GM12873 (cell line): ENCODE measurements around the gene SERPINA3.

Experiments used
- TF ChIP-seq, protein P1 (sequence below): IDR thresholded peaks from 2 replicates; pipeline ENCODE4 v1.5.1; 2012; ENCODE audit warnings: low read depth, mild to moderate bottlenecking, moderate library complexity, low read length, control low read depth; ENCODE audit not compliant: insufficient read depth; ENCODE audit errors: missing control alignments

Gene SERPINA3

DNA sequence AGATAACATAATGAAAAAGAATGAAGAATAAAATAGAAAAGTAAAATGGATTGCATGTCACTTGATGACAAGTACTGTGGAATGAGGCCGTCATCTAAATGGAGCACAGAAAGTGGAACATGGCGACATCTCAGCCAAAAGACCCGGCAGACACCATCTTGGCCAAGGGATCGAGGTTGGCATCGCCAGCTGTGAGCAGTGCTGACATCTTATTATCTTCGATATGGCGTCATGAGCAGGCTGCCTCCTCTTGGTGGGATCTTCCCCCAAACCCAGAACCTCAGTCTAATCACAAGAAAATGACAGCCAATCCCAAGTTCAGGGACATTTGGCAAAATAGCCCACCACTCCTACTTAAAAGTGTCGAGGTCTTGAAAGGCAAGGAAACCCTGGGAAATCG lies 15.8 kb upstream of the SERPINA3 start:
- TF ChIP-seq, protein P1, sequence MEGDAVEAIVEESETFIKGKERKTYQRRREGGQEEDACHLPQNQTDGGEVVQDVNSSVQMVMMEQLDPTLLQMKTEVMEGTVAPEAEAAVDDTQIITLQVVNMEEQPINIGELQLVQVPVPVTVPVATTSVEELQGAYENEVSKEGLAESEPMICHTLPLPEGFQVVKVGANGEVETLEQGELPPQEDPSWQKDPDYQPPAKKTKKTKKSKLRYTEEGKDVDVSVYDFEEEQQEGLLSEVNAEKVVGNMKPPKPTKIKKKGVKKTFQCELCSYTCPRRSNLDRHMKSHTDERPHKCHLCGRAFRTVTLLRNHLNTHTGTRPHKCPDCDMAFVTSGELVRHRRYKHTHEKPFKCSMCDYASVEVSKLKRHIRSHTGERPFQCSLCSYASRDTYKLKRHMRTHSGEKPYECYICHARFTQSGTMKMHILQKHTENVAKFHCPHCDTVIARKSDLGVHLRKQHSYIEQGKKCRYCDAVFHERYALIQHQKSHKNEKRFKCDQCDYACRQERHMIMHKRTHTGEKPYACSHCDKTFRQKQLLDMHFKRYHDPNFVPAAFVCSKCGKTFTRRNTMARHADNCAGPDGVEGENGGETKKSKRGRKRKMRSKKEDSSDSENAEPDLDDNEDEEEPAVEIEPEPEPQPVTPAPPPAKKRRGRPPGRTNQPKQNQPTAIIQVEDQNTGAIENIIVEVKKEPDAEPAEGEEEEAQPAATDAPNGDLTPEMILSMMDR: no peak

DNA sequence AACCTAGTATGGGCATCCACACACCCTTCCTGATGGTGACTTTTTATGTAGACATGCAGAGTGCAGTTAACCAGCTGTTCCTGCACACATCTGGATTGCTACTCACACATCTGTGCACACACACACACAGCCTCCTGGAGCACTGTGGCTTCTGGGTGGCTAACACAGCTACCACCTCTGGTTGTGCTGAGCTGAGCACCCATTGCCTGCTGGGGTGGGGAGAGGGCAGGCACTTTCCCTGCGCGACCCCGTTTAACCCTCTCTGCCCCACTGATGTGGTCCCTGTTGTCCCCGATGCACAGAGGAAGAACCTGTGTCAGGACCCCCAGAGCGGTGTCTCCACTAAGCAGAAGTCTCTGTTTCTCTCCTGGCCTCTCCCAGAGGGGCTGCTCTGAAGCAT lies 14.4 kb upstream of the SERPINA3 start:
- TF ChIP-seq, protein P1: no peak

DNA sequence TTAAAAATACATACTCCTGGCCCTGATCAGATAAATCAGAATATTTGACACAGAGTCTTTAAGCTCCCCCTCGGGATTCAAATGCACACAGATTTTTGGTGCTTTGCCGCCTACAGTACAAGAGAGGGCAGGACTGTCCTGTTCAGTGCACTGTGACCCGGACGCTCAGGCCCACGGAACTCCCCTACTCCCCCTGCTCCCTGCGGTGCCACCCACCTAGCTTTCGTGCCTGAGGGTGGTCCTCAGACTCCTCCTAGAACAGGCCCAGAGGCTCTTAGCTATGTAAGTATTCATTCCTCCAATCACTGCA lies 13.7 kb upstream of the SERPINA3 start:
- TF ChIP-seq, protein P1: no peak

DNA sequence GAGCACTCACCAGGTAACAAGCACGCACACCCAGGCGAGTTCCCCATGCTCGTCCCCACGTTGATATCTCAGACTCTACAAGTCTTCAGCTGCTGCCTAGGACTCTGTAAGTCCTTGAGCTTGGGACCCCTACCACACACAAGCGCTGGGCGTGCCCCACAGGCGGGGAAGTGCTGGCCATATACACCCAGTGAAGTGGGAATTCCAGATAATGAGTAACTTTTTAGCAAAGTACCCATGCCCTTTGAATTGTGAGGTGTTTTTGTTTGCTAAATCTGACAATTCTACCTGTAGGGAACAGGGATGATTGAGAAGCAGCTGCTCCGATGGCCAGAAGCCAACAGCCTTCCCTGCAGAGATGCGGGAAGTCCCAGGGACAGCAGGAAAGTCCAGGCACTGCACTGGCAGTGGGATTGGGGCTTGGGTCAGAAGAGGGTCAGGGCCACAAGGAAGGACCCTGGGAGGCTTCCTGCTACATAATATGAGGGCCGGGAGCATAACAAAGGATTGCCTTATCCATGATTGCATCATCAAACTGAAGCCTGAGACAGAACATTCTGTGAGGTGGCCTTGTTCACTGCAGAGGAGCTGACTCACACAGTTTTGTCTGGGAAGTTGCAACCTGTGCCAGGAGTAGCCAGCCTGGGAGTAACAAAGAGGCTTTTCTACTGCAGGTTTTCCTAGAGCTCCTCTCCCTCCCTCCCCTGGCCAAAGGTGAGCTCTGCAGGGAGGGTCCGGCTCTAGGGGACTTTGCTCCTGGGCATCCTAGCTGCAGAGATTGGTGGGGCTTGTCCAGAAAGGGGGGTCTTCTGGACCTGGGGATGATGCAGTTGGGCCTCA lies 13.2 kb upstream of the SERPINA3 start:
- TF ChIP-seq, protein P1: no peak

DNA sequence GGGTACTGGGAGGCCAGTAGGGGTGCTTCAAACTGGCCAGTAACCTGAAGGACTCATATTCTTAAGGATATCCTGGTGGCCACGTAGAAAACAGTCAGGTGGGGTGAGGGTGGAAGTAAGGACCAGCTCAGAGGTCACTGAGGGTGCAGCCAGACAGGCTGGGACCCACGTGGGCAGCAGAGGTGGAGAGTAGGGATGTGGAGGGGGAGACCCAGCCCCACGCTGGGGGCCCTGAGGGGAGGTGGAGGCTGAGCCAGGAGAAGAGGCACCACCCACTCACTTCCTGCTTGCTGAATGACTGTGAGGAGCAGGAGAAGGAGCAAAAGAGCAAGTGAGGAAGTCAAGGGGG lies 12.6 kb upstream of the SERPINA3 start:
- TF ChIP-seq, protein P1: no peak

DNA sequence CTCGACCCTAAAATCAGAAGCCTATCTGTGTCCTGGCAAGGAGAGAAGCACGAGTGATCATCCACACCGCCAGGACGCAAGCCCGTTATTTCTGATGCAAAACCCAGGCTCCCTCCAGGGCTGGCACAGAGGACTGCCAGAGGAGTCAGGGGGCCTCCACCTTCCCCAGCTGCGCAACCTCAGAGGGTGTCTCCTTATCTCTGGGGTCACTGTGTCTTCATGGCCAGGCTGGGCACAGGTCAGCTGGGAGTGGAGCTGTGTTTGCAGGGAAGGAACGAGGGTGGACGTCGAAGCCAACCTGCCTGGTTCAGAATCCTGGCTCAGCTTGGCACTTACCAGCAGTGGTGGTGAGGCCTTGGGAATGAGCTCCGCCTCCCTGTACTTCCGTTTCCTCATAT lies 12.0 kb upstream of the SERPINA3 start:
- TF ChIP-seq, protein P1: no peak

DNA sequence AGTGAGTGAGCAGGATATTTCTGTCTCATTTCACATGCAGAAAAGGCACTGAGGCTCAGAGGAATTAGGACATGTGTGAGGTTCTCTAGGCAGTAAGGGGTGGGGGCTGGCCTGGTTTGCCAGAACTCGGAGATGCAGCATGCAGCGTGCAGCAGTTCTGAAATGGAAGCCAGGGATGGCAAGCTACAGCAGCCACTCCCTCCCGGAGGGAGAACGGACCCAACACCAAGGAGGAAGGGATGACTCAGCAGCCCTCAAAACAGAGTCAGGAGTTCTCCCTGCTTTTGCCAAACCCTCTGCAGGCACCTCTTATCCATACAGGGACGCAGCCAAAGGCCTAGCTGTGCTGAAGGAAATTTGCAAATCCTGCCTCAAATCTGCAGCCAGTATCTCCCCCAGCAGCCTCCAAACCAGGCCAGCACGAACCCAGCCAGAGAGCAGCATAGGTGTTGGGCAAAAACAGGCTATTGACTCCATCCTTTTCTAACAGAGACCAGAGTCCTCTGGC lies 10.3 kb upstream of the SERPINA3 start:
- TF ChIP-seq, protein P1: no peak
